Measurements from ENCODE around the gene HOXA2.

The HOXA2 gene

GRCh38 chr7:27122077-27122910 is 19.8 kb upstream of the HOXA2 start:
- no peak for DNase-seq (ENCODE audit: insufficient read length)
- FAIRE-seq = no peak
- TF ChIP-seq POLR2AphosphoS5 (IDR thresholded peaks at IDR 0.05; ENCODE audit: low read depth, low read length) (no peak), TAF1 (IDR thresholded peaks at IDR 0.05; ENCODE audit: borderline replicate concordance, low read depth, low read length) (no peak), POLR2A (IDR thresholded peaks at IDR 0.05; ENCODE audit: low read depth, low read length) (no peak)

- no peak for FAIRE-seq
- no peak for TF ChIP-seq POLR2AphosphoS5 (IDR thresholded peaks at IDR 0.05; ENCODE audit: low read depth, low read length)
- no peak for TF ChIP-seq POLR2A (IDR thresholded peaks at IDR 0.05; ENCODE audit: low read depth, low read length)
- no peak for TF ChIP-seq TAF1 (IDR thresholded peaks at IDR 0.05; ENCODE audit: borderline replicate concordance, low read depth, low read length)
- no peak for DNase-seq (ENCODE audit: insufficient read length)
Measured at GRCh38 chr7:27121684-27122076, 19.2 kb upstream of the HOXA2 start.

DNA sequence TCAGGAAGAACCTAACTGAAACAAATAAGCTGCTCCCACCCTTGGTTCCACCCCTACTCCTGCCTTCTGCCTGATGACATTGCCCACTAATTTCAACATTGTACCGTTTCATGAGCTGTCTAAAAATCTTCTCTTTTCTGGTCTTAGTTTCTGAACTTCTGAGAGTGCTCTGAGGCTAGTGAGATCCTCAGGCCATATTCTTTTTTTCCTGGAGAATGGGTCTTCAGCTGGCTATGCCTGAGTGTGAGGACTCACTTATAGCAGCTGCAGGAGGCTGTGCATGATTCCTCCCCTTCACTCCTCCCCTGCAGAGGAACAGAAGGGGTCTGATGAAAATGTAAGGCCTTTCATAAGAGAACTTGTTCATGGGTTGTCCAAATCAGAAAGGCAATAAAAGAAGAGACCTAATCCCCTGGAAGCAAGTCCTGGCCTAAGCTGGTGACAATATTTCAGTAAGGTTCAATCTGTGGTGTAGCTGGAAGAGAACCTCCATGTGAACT is 17.0 kb upstream of the HOXA2 start:
- FAIRE-seq (no peak), DNase-seq (ENCODE audit: insufficient read length) (no peak)
- TF ChIP-seq POLR2A (IDR thresholded peaks at IDR 0.05; ENCODE audit: low read depth, low read length) (no peak), POLR2AphosphoS5 (IDR thresholded peaks at IDR 0.05; ENCODE audit: low read depth, low read length) (no peak), TAF1 (IDR thresholded peaks at IDR 0.05; ENCODE audit: borderline replicate concordance, low read depth, low read length) (no peak)

DNA sequence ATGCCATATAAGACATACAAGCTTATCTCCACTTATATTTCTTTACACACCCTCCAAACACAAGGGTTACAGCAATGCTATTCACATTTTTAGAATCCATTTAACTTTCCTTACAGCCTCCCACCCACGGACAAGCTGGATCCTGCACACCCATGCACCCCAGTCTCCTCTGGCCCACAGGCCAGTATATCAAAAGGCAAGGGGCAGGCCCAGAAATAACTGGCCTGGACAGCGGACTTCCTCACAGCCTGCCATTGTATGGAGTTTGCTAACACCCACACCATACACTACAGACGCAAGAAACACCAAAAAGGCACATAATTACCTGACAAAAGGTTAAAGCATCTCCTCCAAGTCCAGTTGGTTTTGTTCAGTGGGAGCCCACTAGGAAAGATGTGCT is 16.1 kb upstream of the HOXA2 start:
- FAIRE-seq (no peak), DNase-seq (ENCODE audit: insufficient read length) (no peak)
- TF ChIP-seq POLR2AphosphoS5 (IDR thresholded peaks at IDR 0.05; ENCODE audit: low read depth, low read length) = no peak
- no peak for TF ChIP-seq TAF1 (IDR thresholded peaks at IDR 0.05; ENCODE audit: borderline replicate concordance, low read depth, low read length)
- no peak for TF ChIP-seq POLR2A (IDR thresholded peaks at IDR 0.05; ENCODE audit: low read depth, low read length)

DNA sequence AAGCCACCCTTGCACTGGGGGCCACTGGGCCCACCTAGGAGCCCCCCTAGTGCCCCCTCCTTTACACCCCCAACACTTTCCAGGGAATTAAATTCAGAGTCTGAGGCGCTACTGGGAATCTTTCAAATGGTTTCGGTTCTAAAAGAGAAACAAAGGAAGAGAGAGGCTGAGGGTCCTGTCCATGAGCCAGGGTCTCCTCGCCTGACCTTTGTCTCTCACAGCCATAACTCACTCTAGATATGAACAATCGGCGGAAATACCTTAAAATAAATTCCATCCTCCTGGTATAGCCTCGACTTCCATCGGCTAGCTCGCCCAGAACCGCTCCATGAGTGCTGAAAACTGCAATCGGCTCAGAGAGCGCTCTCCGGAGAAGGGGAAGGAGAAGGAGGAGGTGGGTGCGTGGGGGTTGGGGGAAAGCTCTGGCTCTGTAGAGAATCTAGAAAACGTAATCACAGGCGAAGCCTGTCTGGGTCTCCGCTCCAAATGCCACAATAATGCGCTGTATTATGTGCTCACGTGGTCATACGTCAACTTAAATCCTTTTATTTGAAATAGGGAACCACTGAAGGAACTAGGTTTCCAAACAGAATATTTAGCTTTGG is 15.5 kb upstream of the HOXA2 start:
- DNase-seq (ENCODE audit: insufficient read length) (no peak), FAIRE-seq (no peak)
- TF ChIP-seq POLR2AphosphoS5 (IDR thresholded peaks at IDR 0.05; ENCODE audit: low read depth, low read length) (no peak), TAF1 (IDR thresholded peaks at IDR 0.05; ENCODE audit: borderline replicate concordance, low read depth, low read length) (no peak), POLR2A (IDR thresholded peaks at IDR 0.05; ENCODE audit: low read depth, low read length) (no peak)

DNA sequence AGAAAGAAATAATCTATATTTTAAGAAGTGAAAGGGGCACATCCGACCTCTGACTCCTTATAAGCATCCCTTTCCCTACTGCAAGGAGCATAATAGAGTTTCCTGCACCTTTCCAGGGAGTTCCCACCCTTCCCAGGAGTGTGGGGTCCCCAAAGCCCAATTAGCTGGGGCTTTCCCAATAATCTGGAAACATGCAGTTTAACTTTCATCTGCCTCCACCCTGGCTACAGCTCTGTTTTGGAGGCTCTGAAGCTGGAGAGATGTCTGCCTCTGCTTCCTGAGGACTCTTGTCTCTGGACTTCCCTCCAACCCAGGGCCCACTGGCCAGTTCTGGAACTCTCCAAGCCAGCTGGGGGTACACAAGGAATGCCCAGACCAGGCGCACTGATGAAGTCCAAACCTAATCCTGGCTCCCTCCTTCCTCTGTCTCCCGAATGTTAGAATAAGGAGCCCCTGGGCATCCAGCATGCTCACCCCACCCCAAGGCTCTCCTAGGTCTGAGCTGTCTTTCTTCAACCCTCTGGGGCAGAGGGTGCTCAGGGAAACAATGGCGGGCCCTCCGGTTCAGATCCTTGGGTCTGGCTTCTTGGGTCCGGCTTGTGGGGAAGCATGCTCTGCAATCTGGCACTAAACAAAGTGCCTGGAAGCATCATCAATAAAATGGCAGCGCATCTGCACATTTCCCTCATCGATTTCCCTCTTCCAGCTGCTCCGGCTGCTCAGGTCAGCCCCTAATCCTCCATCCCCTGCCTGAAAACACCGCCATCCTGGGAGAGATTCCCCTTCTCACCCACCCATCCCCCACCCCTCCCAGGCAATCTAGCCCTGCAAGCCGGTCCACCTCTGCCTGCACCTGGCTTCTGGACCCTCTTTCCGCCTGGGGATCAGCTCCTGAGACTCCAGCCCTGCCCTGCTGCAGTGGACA is 14.7 kb upstream of the HOXA2 start:
- no peak for FAIRE-seq
- no peak for TF ChIP-seq POLR2AphosphoS5 (IDR thresholded peaks at IDR 0.05; ENCODE audit: low read depth, low read length)
- no peak for TF ChIP-seq TAF1 (IDR thresholded peaks at IDR 0.05; ENCODE audit: borderline replicate concordance, low read depth, low read length)
- TF ChIP-seq POLR2A (IDR thresholded peaks at IDR 0.05; ENCODE audit: low read depth, low read length) = no peak

DNA sequence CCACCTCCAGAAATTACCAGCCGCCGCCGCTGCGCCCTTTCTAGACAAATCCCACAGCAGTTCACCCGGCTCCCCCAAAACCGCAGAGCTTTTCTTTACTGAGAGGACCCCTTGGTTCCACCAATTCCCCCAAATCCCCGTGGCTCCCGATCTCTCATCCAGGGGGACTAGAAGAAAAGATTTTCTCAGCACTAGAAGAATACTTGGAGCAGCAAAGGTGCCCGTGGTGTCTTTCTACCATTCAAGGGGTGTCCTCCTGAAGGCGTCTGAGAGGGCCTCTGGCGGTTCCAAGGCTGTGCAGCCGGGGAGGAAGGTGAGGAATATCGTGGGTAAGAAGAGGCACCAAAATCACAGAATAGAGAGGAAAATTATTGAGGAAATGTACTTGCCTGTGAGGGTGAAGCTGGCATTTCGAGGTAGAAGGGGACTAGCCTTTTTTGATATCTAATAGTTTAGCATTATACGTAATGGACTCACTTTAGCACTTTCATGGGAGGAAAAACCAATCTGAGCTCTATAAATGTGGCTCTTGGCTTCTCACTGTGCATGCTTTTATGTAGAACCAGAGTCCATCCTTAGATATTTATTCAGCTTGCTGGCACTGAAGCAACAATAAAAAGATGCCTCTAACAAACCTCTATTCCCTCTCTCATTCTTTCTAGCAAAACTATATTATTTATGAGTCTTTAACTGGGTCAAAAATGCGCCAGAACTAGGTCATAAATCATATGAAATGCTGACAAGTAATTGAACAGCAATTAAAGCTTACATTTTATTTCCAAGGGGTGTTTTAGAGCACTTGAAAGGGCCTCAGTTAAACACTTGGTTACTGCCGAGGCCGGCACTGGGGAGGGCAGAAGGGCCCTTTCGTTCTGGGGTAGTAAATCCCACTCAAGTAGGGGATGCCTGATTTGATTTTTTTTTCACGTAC is 13.8 kb upstream of the HOXA2 start:
- DNase-seq (ENCODE audit: insufficient read length) = no peak
- TF ChIP-seq POLR2A (IDR thresholded peaks at IDR 0.05; ENCODE audit: low read depth, low read length) (no peak), TAF1 (IDR thresholded peaks at IDR 0.05; ENCODE audit: borderline replicate concordance, low read depth, low read length) (no peak), POLR2AphosphoS5 (IDR thresholded peaks at IDR 0.05; ENCODE audit: low read depth, low read length) (no peak)
- no peak for FAIRE-seq

More for the DNA sequence above, 14.7 kb upstream of the HOXA2 start:
- DNase-seq (ENCODE audit: insufficient read length) = no peak

- TF ChIP-seq POLR2AphosphoS5 (IDR thresholded peaks at IDR 0.05; ENCODE audit: low read depth, low read length) (no peak), POLR2A (IDR thresholded peaks at IDR 0.05; ENCODE audit: low read depth, low read length) (no peak), TAF1 (IDR thresholded peaks at IDR 0.05; ENCODE audit: borderline replicate concordance, low read depth, low read length) (no peak)
- DNase-seq (ENCODE audit: insufficient read length) = no peak
- FAIRE-seq = no peak
Measured at GRCh38 chr7:27115221-27116026, 12.9 kb upstream of the HOXA2 start.

DNA sequence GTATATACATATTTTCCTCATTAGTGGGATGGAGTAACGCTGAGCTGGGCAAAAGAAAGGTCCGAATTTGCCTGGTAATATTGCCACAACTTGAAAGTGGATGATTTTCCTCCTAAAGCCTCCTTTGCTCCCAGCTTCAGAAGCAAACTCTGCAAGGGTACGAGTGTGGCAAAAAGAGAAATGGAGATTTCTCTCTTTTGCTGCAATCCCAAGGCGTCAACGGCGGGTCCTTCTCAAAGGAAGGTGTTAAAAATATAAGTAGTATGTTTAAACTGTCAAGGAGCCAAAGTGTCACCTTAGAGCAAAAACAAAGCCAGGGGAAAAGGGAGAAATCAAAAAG is 12.4 kb upstream of the HOXA2 start:
- TF ChIP-seq POLR2AphosphoS5 (IDR thresholded peaks at IDR 0.05; ENCODE audit: low read depth, low read length) (no peak), POLR2A (IDR thresholded peaks at IDR 0.05; ENCODE audit: low read depth, low read length) (no peak), TAF1 (IDR thresholded peaks at IDR 0.05; ENCODE audit: borderline replicate concordance, low read depth, low read length) (no peak)
- FAIRE-seq = no peak
- no peak for DNase-seq (ENCODE audit: insufficient read length)

All from GM12892 (cell line).